Esophagus squamous epithelium (tissue), 4 donors: ENCODE results near the gene TRERF1.

Experiments
- POLR2A ChIP-seq, 4 donors: fragments of 450-650 bp; IDR thresholded peaks; one replicate each; pipeline ENCODE4 v1.6.1; 2017; ENCODE audit warnings: antibody characterized with exemption in 4 of 4, mild to moderate bottlenecking in 4 of 4, moderate library complexity in 3 of 4
- TF ChIP-seq, protein P1 (sequence below), 6 experiments: fragments of 450-650 bp in 4 of 6; fragments of 200-600 bp in 2 of 6; sonication (generic) in 2 of 6; IDR thresholded peaks; one replicate each; pipeline ENCODE4 v1.5.1; 2016 to 2019; ENCODE audit warnings: antibody characterized with exemption in 6 of 6, mild to moderate bottlenecking in 4 of 6, moderate library complexity in 4 of 6

DNA sequence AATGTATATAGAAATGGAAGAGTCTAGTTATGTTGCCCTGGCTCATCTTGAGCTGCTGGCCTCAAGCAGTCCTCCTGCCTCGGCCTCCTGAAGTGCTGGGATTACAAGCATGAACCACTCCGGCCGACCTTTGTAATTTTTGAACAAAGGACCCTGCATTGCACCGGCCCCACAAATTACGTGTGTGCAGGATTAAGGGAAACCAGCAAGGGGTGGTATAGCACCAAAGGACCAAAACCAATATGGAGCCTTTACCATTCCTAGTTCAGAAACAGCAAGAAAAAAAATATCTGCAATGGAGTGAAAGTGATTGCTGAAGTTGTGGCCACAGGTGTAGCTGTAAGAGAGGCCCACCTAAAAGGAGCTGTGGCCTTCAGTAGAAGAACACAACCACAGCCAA is 8.2 kb upstream of the TRERF1 start:
- TF ChIP-seq, protein P1, sequence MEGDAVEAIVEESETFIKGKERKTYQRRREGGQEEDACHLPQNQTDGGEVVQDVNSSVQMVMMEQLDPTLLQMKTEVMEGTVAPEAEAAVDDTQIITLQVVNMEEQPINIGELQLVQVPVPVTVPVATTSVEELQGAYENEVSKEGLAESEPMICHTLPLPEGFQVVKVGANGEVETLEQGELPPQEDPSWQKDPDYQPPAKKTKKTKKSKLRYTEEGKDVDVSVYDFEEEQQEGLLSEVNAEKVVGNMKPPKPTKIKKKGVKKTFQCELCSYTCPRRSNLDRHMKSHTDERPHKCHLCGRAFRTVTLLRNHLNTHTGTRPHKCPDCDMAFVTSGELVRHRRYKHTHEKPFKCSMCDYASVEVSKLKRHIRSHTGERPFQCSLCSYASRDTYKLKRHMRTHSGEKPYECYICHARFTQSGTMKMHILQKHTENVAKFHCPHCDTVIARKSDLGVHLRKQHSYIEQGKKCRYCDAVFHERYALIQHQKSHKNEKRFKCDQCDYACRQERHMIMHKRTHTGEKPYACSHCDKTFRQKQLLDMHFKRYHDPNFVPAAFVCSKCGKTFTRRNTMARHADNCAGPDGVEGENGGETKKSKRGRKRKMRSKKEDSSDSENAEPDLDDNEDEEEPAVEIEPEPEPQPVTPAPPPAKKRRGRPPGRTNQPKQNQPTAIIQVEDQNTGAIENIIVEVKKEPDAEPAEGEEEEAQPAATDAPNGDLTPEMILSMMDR (IDR thresholded peaks at IDR 0.05), result no peak
- no peak for TF ChIP-seq POLR2A (IDR thresholded peaks at IDR 0.05)
